Measurements from ENCODE around the gene RSU1. TPM values are rescaled to one million over a fixed set of nuclear protein-coding genes. Genes with fewer than 3 reads are reported as not detected.

The RSU1 gene
- total and polyA plus RNA-seq, 2 of the 13 experiments (the other 11 are each of a cell fraction or from before 2014, with no cell fraction given) = 32.3 to 35.1 TPM

- Histone ChIP-seq H3K36me3 (replicated peaks in 1 of 2; ENCODE audit: control insufficient read depth in 1 of 2, insufficient read depth in 2 of 2, low read length in 2 of 2) (no peaks in the 10 kb centered on the region), H4K20me1 (ENCODE audit: insufficient read depth, low read length) (no peaks in the 10 kb centered on the region), H3K9ac (ENCODE audit: insufficient read depth, low read depth, low read length) (no peak overlapping the region), H2AFZ (ENCODE audit: low read length) (no peak overlapping the region), H3K27me3 (ENCODE audit: control insufficient read depth in 1 of 2, insufficient read depth in 2 of 2, low read length in 2 of 2) (no peaks in the 10 kb centered on the region), H3K4me3 (replicated peaks in 1 of 3; ENCODE audit: insufficient read depth in 1 of 3, low read depth in 2 of 3, low read length in 3 of 3) (no peak overlapping the region), H3K4me1 (ENCODE audit: insufficient read depth, low read length) (peaks cover 13% of the 10 kb centered on the region), H3K9me3 (ENCODE audit: low read length) (no peaks in the 10 kb centered on the region), H3K4me2 (ENCODE audit: low read depth, low read length) (no peak overlapping the region), H3K27ac (ENCODE audit: extremely low read length, insufficient read depth, low read length) (no peak overlapping the region), H3K79me2 (ENCODE audit: insufficient read depth, low read length) (peaks cover 5% of the 10 kb centered on the region)
- DNase-seq (ENCODE audit: low spot score) (no peak), ATAC-seq (no peak), FAIRE-seq (no peak)
- BruUV-seq (replicated peaks) = no TSS peak
- ChIA-PET POLR2A (no interaction called here), CTCF (ENCODE audit: low intra/inter-chr PET ratio, low total read pairs) (no interaction called here)
- intact Hi-C loops (cut with micrococcal nuclease; ENCODE audit: unreplicated experiment) = no loop called here
- TF ChIP-seq ZSCAN9 (CRISPR knock-in tag; IDR thresholded peaks at IDR 0.05; ENCODE audit: borderline replicate concordance) (no peak), ZMYM2 (CRISPR knock-in tag; IDR thresholded peaks at IDR 0.05) (no peak), TFDP2 (CRISPR knock-in tag; IDR thresholded peaks at IDR 0.05) (no peak), HBP1 (CRISPR knock-in tag; IDR thresholded peaks at IDR 0.05; ENCODE audit: low read depth) (no peak), DZIP1 (CRISPR knock-in tag; IDR thresholded peaks at IDR 0.05) (no peak), RXRA (CRISPR knock-in tag; IDR thresholded peaks at IDR 0.05) (no peak), MLLT10 (CRISPR knock-in tag; IDR thresholded peaks at IDR 0.05) (no peak), TBX2 (CRISPR knock-in tag; IDR thresholded peaks at IDR 0.05; ENCODE audit: borderline replicate concordance) (no peak), BATF2 (CRISPR knock-in tag; IDR thresholded peaks at IDR 0.05) (no peak), BCL3 (CRISPR knock-in tag; IDR thresholded peaks at IDR 0.05) (no peak), ZNF263 (CRISPR knock-in tag; IDR thresholded peaks at IDR 0.05) (no peak)
- in situ Hi-C loops (cut with HindIII; ENCODE audit: extremely low pct_ligation_motif_present, low pct_unique_long_range_greater_than_20kb) = loop anchor here (25.0 kb wide), 2 partner anchors 686 to 911 kb away; no protein-coding TSS in a partner anchor
- 96% methylated on average over 5 of the region's 5 CpGs for WGBS (ENCODE audit: low lambda C conversion rate)
These were observed 18.7 kb downstream of the RSU1 start for GRCh38 chr10:16798571-16798970.

All from HepG2 (cell line).